ENCODE data around the gene IRF2BPL.

DNA sequence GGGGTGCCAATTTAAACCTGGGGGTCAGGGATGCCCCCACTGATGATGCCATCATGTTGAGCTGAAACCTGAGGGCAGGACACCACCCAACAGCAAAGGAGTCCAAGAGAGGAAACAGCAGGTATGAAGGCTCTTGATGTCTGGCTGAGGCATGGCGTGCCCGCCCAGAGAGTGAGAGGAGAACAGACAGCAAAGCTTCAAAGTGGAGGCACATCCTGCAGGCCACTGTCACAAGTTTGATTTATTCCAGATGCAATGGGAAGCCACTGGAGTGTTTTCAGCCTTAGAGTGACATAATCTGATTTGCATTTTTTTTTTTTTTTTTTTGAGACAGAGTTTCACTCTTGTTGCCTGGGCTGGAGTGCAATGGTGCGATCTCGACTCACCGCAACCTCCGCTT, 34.8 kb downstream of the IRF2BPL start:
- TF ChIP-seq, protein P1, sequence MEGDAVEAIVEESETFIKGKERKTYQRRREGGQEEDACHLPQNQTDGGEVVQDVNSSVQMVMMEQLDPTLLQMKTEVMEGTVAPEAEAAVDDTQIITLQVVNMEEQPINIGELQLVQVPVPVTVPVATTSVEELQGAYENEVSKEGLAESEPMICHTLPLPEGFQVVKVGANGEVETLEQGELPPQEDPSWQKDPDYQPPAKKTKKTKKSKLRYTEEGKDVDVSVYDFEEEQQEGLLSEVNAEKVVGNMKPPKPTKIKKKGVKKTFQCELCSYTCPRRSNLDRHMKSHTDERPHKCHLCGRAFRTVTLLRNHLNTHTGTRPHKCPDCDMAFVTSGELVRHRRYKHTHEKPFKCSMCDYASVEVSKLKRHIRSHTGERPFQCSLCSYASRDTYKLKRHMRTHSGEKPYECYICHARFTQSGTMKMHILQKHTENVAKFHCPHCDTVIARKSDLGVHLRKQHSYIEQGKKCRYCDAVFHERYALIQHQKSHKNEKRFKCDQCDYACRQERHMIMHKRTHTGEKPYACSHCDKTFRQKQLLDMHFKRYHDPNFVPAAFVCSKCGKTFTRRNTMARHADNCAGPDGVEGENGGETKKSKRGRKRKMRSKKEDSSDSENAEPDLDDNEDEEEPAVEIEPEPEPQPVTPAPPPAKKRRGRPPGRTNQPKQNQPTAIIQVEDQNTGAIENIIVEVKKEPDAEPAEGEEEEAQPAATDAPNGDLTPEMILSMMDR (IDR thresholded peaks at IDR 0.05; ENCODE audit: borderline replicate concordance, extremely low read depth, low read length, poor library complexity, severe bottlenecking) = no peak
- no peak for TF ChIP-seq EZH2 (IDR thresholded peaks at IDR 0.05; ENCODE audit: borderline replicate concordance, low read depth, low read length, severe bottlenecking)

Measured in DND-41 (cell line).